Transverse colon (tissue), 4 donors: ENCODE results near the gene PIGT. TPM values are rescaled to one million over a fixed set of nuclear protein-coding genes. Genes with fewer than 3 reads are reported as not detected.

Experiments used
- DNase-seq: peaks from one replicate; pipeline ENCODE4 v3.0.0-alpha.2; 2019
- H3K27ac ChIP-seq, 4 donors: fragments of 200-600 bp; sonication (generic); 2 replicates each; pipeline ENCODE4 v1.5.1; 2016 to 2018; ENCODE audit warnings: inconsistent platforms in 4 of 4
- H3K27me3 ChIP-seq: fragments of 200-600 bp; sonication (generic); 2 replicates; pipeline ENCODE4 v1.5.1; 2017; ENCODE audit warnings: inconsistent platforms
- H3K36me3 ChIP-seq, 4 donors: fragments of 200-600 bp; sonication (generic); 2 replicates each; pipeline ENCODE4 v1.5.1; 2017 to 2019; ENCODE audit warnings: inconsistent platforms in 4 of 4
- H3K4me1 ChIP-seq, 4 donors: fragments of 200-600 bp; sonication (generic); 2 replicates each; pipeline ENCODE4 v1.5.1; 2017 to 2020; ENCODE audit warnings: inconsistent platforms in 4 of 4
- H3K4me3 ChIP-seq, 4 donors: fragments of 200-600 bp; sonication (generic); 1 replicate in 1 of 4; 2 replicates in 3 of 4; pipeline versions ENCODE4 v1.5.1 to v1.6.1; 2017 to 2019; ENCODE audit warnings: inconsistent platforms in 4 of 4
- H3K9me3 ChIP-seq, 2 donors: fragments of 200-600 bp; sonication (generic); 2 replicates each; pipeline ENCODE4 v1.5.1; 2017 to 2019; ENCODE audit warnings: inconsistent platforms in 2 of 2
- CTCF ChIP-seq, 5 experiments: fragments of 200-600 bp in 3 of 5; fragments of 450-650 bp in 2 of 5; sonication (generic) in 3 of 5; IDR thresholded peaks; 1 replicate in 2 of 5; 2 replicates in 3 of 5; pipeline ENCODE4 v1.5.1; 2016 to 2017; ENCODE audit warnings: antibody characterized with exemption in 5 of 5, inconsistent platforms in 3 of 5, mild to moderate bottlenecking in 2 of 5, moderate library complexity in 1 of 5
- EP300 ChIP-seq: sonication (generic); formaldehyde crosslinking; IDR thresholded peaks from one replicate; pipeline ENCODE4 v1.6.1; 2017; ENCODE audit warnings: antibody characterized with exemption, low read depth
- POLR2A ChIP-seq: fragments of 450-650 bp; IDR thresholded peaks from one replicate; pipeline ENCODE4 v1.6.1; 2016; ENCODE audit warnings: antibody characterized with exemption, mild to moderate bottlenecking, moderate library complexity
- POLR2AphosphoS5 ChIP-seq, 3 donors: sonication (generic); formaldehyde crosslinking; IDR thresholded peaks; one replicate each; pipeline ENCODE4 v1.6.1; 2016; ENCODE audit warnings: antibody characterized with exemption in 3 of 3
- WGBS, 2 donors: methylation state at CpG; one replicate each; pipeline ENCODE4 v1.1.5; 2018; ENCODE audit warnings: low coverage in 1 of 2; 5-methylcytosine and 5-hydroxymethylcytosine counted together
- in situ Hi-C, 4 donors: fragments of 200-750 bp; cut with MboI; loops; one replicate each; pipeline versions ENCODE4 v1.15.0 to v1.15.1; 2017; ENCODE audit warnings: low sequenced_read_pairs in 3 of 4, low pct_ligation_motif_present in 1 of 4, low pct_unique_long_range_greater_than_20kb in 1 of 4
- intact Hi-C: fragments of 100-400 bp; cut with DNase I; formaldehyde crosslinking; loops from one replicate; pipeline ENCODE4 v1.15.1; 2023; ENCODE audit warnings: low total_unique reads
- total RNA-seq, 4 donors: library from RNA; depleted of rRNA; stranded (reverse); fragments of >200 nt; gene quantifications; one replicate each; pipeline ENCODE4 v1.1.0, GENCODE V29; 2016

PIGT gene
- total RNA-seq, 4 donors from 2014 or later, result 88.3 to 321 (median 108) TPM

GRCh38 chr20:45406260-45407066 lies 9.5 kb upstream of the PIGT start:
- in situ Hi-C loops (no loop called here), intact Hi-C loops (no loop called here)
- H3K4me3 ChIP-seq, result peak overlapping the region; percentile 62 to 93 (median 85)
- no peaks in the 10 kb centered on the region for H3K27me3 ChIP-seq
- peak; percentile 84 for DNase-seq
- 3% methylated on average over 42 of the region's 87 CpGs; no CpG with 5 or more reads in 1 of the 2 donors for WGBS, 2 donors
- H3K27ac ChIP-seq, result peak overlapping the region; percentile 92 to 97 (median 96)
- TF ChIP-seq CTCF (IDR thresholded peaks at IDR 0.05) (no peak), EP300 (no peak), POLR2AphosphoS5 (IDR thresholded peaks at IDR 0.05) (peak; percentile 29 to 74 (median 72)), POLR2A (peak; percentile 42)
- H3K36me3 ChIP-seq, result peaks cover 0 to 5% (median 0%) of the 10 kb centered on the region in 4 donors
- peaks cover 19 to 49% (median 44%) of the 10 kb centered on the region in 4 donors for H3K4me1 ChIP-seq
- no peaks in the 10 kb centered on the region for H3K9me3 ChIP-seq

- H3K36me3 ChIP-seq, result peaks cover 0 to 5% (median 0%) of the 10 kb centered on the region in 4 donors
- TF ChIP-seq POLR2AphosphoS5 (IDR thresholded peaks at IDR 0.05) (peak; percentile 54 to 91 (median 77)), POLR2A (peak; percentile 77), CTCF (IDR thresholded peaks at IDR 0.05) (no peak)
- H3K9me3 ChIP-seq, result no peaks in the 10 kb centered on the region
- in situ Hi-C loops, result no loop called here
- H3K4me3 ChIP-seq, result peak overlapping the region; percentile 62 to 93 (median 85)
- DNase-seq, result peak; percentile 58
- peaks cover 19 to 53% (median 49%) of the 10 kb centered on the region in 4 donors for H3K4me1 ChIP-seq
- intact Hi-C loops, result no loop called here
- peak overlapping the region; percentile 92 to 97 (median 96) for H3K27ac ChIP-seq
- no peaks in the 10 kb centered on the region for H3K27me3 ChIP-seq
- 9 to 29% methylated on average over 5 to 30 of the region's 30 CpGs for WGBS, 2 donors
These were observed 8.7 kb upstream of the PIGT start for GRCh38 chr20:45407067-45407745.

- H3K27ac ChIP-seq, result peak within 1 kb of the TSS; percentile 92 to 97 (median 96)
- intact Hi-C loops, result no loop called here
- H3K36me3 ChIP-seq, result peaks cover 0 to 5% (median 0%) of the 10 kb centered on the region in 4 donors
- no peak for DNase-seq
- H3K9me3 ChIP-seq, result no peaks in the 10 kb centered on the region
- H3K4me1 ChIP-seq, result peaks cover 19 to 59% (median 52%) of the 10 kb centered on the region in 4 donors
- TF ChIP-seq POLR2AphosphoS5 (IDR thresholded peaks at IDR 0.05) (peak in 1 of 3 donors; percentile 2), CTCF (IDR thresholded peaks at IDR 0.05) (no peak), POLR2A (no peak), EP300 (no peak)
- peak within 1 kb of the TSS; percentile 62 to 93 (median 85) for H3K4me3 ChIP-seq
- 76% methylated on average over 21 of the region's 21 CpGs; no CpG with 5 or more reads in 1 of the 2 donors for WGBS, 2 donors
- in situ Hi-C loops, result no loop called here
- no peaks in the 10 kb centered on the region for H3K27me3 ChIP-seq
These were observed 7.9 kb upstream of the PIGT start, which contains the start of gene DBNDD2 for GRCh38 chr20:45407783-45408645. TSS of gene DBNDD2 (plus strand) at chr20:45408289. CDS start at chr20:45408468, 179 bp downstream.
